SKM-1 (cell line): ENCODE data around the gene CPA4.

Source experiments
- DNase-seq: peaks from one replicate; lab custom pipeline; 2025; ENCODE audit not compliant: unreplicated experiment; lab: John Stamatoyannopoulos, UW

Gene CPA4

DNA sequence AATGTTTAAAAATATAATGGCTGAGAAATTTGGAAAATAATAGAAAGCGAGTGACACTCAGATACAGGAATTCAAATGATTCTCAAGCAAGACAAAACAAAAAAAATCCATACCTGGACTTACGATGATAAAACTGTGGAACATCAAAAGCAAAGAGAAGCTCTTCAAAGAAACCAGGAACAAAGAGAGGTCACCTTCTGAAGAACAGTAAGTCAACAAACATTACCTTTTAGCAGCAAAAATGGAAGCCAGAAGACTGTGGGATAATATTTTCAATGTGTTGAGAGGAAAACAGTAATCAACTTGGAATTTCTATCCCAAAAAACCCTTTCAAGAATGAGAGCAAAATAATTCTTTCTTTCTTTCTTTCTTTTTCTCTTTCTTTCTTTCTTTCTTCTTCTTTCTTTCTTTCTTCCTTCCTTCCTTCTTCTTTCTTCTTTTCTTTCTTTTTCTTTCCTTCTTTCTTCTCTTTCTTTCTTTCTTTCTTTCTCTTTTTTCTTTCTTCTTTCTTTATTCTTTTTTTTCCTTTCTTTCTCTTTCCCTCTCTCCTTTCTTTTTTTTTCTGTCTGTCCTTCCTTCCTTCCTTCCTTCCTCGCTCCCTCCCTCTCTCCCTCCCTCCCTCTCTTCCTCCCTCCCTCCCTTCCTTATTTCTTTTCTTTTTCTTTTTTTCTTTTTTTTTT, 49.9 kb downstream of the CPA4 start:
- no peak for DNase-seq

DNA sequence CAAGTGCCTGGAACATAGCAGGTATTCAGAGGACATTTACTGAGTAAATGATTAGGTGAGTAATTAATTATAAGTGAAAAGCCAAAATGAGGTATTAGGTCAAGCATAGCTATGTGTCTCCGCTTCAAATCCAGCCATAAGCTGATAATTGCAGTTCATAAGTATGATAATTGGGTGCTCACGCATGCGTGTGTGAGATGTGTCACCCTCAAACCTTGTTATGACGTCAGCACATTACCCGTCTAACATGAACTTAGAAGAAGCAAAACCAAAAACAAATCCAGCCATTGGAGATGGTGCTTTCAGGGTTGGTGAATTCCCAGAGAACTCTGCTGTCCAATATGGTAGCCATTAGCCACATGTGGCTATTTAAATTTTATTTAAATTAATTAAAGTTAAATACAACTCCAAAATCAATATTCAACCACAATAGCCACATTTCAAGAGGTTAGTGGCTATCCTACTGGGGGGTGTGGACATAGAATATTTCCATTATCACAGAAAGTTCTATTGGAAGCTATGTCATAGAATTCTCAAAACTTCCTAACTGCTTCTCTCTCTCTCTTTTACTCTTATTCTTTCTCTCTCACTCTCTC, 51.4 kb downstream of the CPA4 start, which contains the start of gene CPA5:
Gene CPA5 (plus strand): TSS at position 546 of the 596 bp plus-strand sequence. CDS start 1,670 bp downstream, outside the sequence.
- DNase-seq, result no peak

DNA sequence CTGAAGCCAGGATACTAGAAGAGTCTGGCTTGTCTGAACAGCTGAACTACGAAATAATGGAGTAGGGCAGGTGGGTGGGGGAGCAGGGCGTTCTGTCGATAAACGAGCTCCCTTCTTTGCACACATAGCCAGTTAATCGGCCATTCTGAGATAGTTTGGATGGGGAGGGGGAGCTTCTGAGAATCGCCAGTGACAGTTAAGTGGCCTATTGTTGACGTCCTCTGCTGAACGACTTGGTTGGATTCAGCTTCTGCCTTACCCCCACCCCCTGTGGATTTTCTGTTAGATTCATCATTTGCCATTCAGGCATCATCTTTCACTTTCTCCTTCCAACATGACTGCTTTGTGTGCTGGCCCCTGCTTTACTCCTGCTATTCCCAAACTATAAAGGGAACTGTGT, 52.2 kb downstream of the CPA4 start:
- no peak for DNase-seq

DNA sequence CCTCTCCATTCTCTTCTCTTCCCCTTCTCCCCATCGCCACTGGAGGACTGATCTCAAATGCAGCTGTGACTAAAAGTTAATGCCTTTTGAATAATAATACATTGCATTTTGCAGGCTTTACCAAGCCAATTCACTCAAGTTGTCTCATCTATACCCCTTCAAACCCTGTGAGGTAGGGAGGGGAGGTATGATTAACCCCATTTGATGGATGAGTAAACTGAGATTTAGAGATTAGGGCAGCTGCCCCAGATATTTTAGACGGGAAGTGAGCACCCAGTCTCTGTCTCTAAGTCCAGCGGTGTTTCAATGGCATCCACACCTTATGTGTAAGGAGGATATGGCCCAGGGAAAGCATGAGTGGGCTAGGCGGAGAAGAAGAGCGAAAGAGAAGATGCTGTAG, 52.8 kb downstream of the CPA4 start:
- DNase-seq, result no peak

DNA sequence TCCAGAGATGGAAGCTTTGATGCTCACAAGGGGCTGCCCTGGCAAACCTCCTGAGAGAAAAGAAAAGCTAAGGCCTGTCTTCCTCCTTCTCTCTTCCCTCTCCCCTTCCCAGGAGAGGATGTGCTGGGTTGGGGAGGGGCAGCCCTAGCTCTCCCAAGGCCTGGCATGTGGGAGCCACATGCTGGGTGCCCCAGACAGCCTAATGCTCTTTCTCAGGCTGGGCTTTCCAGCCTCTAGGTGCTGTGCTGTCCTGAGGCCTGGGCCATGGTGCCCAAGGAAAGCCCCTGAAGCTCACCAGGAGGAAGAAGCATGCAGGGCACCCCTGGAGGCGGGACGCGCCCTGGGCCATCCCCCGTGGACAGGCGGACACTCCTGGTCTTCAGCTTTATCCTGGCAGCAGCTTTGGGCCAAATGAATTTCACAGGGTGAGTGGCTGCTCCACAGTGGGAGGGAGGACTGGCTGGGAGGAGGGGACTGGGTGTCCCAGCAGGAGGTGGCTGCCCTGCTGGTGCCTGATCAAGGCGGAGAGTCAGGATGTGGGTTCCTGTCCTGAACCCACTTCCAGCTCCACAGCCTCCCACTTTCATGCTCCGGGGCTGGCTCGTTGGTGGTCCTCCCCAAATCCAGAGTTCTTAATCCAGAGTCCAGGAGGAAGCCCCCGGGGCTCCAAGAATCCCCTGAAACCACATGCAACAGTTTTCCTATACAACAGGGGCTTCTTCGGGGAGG, 53.4 kb downstream of the CPA4 start:
- DNase-seq, result no peak

DNA sequence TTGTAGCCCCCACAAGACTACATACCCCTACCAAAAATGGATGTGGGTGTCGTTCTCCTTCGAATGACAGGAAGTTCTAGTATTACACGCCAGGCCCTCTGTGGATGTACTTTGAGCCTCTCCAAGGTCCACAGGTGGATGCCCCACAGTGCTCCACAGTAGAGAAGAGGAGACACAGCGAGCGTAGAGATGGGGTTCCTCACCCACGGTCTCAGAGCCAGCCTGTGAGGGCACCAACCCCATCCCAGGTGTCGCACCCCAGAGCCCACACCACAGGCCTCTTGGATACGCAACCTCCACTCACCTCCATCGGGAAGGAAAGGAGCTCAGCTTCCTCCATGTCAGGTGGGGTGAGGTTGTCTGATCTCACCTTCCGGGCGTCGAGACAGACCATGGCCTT, 54.0 kb downstream of the CPA4 start:
- no peak for DNase-seq

DNA sequence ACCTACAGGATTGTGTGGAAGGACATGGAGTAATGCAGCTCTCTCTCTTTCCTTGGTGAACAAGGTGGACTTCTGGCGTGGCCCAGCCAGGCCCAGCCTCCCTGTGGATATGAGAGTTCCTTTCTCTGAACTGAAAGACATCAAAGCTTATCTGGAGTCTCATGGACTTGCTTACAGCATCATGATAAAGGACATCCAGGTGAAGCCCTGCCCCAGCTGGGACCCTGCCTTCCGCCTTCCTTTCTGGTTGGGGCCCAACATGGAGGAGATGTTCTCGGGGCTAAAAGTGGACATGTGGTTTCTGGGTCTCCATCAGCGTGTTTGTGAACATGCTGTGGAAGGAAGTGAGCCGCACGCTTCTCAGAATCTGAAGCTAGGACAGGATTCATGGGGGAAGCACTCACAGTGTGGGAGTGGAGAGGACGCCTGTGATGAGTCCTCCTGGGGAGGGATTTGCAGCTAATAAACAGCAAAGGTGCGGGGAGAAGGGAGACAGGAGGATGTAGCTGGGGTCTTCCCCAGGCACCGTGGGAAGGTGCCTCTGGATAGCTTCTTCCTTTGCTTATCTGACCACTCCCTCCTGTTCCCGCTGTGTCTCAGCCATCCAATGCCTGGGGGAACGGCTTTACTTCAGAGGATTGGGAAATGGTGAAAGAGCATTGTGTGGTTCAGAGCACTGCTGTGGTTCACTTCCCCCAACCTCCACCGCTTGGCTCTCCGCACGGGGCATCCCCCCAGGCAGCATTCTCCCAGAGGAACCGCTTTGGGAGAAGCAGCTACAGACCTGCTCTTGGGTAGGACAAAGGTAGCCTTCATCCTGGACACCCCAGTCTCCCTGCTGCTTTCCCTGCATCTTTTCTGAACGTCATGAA, 57.2 kb downstream of the CPA4 start:
- DNase-seq, result peak; percentile 12

DNA sequence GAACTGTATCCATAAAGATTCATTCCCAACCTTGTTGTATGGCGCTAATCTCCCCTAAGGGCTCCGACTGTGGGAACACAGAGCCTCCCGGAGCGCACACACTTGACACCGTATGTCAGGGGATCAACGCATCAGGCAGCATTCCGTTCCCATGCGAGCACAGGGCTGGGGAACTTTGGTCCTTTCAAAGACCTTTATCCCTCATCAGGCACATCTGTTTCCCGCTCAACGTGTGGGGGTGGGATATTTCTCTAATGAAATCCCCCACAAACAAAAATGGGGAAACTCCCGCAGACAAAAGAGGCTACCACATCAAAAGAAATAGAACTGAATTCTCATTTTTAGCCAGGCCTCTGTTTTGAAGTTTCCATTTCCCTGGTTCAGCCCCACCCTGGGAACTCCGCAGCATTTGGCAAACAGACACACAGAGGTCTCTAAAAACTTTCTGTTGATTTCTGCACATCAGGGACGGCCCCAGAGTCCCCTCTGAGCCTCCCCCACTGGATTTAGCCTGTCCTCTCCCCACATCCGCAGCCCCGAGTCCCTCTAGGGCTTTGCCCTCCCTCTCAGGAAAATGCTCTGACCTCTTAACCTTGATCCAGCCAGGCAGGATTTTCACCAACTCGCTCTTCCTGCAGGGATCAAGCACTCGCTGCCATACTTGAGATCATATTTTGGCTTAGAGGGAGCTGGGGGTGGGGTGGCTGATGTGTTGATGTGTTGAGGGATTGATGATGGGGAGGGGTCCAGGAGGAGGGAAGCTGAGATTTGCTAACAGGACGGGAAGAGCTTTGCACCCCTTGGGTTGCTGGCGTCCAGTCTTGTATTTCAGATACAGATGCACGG, 58.2 kb downstream of the CPA4 start:
- DNase-seq, result no peak

DNA sequence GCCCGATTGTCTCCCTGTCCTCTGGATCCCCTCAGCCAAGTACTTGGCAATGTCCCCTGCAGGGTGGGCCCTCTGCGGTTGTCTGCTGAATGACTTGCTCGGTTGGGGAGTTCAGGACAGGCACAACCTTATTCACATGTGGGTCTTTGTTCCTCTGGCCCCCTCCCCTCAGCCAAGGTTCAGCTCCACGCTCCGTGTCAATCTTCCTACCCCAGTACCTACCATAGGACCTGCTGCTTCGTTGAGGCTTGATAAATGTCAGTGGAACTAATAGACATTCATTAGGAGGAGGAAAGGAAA, 58.8 kb downstream of the CPA4 start:
- DNase-seq, result no peak

DNA sequence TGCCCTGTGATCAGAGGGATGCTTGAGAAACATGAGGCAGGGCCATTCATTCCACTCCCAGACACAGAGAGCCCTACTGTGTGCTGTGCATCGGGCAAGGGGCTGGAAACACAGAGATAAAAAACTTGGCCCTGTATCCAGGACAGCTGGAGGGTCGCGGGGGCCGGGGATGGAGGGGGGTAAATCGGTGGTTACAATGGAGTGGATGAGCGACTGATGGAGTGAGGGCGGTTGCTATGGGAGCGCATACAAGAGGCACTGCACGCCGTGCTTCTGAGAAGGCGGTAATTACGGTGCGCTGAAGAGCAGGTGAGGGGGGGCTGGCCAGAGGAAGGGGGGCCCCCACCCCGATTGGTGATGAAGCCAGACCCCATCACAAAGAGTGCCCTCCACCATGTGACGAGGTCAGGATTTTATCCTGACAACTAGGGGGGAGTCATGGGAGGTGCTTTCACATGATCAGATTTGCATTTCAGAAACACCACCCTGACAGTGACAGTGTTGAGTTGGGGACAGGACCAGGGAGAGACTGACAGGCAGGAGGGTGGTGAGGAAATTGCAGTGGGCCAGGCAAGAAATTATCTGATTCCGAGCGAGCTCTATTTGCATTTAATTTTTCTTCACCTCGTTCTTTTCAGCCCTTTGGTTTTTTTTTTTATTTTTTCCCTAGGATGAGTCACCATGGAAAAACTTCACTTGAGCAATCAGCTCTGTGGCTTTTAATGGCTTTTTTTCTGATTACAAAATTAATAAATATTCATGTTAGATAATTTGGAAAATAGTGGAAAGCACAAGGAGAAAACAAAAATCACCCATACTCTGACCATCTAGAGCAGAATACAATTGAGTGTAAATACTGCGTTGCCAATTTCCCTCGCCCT, 59.5 kb downstream of the CPA4 start:
- no peak for DNase-seq

DNA sequence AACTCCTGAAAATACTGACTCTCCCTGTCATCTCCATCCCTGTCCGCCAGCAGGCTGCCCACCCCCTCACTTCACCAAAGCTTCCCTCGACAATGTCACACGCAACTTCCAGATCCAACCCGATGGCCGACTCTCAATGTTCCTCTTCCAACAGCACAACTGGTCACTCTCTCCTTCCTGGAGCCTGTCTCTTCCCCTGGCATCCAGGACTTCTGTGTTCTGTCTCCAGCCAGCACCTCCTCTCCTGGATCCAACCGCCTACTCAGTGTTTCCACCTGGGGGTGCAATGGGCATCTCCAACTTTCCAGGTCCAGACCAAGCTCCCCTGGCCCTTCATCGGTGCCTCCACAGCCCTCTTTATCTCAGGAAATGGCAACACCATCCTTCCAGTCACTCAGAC, 60.2 kb downstream of the CPA4 start:
- DNase-seq, result no peak

DNA sequence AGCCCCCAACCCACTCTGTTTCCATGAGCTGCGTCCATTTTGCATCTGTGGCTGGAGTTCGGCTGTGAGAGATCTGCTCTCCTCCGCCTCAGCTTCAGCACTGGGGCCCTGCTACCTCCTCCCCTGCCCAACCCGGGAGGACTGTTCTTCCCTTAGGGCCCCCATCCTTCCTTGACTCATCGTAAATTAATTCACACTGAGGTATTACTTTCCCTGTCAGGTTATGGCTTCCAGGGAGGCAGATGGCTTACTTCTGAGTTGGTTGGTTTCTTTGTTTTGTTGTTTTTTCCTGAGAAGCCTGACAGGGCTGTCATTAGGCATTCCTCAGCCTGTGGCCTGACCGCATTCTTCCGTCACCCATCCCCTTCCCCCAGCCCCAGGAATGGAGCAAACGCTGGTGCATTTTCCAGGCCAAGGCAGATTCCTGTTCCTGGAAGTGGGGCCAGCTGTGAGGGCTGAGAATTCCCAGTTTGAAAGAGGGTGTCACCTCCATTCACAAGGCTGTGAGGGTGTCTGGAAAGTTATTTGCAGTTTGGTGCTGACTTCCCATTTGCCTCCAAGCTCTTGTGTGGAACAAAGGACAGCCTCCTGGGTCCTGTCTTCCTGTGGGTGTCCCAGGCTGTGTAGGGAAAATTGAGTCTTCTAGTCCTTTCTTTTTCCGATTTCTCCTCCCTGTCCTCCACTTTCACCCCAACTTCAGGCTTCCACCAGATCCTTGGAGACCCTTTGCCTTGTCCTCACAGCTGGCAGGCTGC, 63.3 kb downstream of the CPA4 start:
- no peak for DNase-seq

DNA sequence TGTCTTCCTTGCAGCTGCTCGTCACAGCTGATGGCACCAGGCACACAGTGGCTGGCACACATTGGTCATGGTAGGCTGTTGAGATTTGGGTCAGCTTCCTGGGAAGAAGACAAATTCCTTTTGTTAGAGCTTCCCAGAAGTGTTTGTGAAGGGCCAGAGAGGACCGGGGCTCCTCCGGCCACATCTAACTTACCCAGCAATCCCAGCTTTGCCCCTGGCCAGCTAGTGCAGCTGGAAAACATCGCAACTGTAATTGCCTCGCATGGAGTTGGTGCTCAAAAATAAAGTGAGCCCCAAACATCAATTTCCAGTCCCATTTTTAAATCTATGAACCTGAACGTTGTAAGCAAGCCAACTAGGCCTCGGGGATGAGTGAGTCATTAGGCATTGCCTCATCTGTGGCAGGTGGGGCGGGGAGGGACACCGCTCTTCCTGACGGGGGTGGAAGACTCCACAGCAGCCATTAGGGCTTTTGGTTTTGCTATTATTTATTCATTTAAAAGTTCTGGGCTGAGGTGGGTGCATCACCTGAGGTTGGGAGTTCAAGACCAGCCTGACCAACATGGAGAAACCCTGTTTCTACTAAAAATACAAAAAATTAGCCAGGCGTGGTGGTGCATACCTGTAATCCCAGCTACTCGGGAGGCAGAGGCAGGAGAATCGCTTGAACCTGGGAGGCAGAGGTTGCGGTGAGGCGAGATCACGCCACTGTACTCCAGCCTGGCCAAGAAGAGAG, 64.1 kb downstream of the CPA4 start:
- DNase-seq, result no peak

DNA sequence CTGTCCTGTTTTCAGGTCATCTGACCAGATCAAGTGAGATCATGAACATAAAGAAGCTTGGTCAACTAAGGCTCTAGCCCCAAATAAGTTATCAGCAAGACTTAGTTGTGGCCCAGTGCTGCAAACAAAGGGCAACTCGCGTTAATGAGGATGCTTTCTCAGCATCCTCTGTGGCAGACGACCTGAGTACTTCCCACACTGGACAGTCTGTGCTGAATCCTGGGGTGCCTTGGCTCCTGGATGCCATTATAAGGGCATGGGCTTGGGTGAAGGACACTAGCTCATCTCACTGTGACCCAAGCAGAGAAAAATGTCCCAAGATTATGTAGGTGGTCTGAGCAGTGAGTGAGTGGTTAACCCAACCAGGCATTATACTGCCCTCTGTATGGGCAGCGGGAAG, 65.5 kb downstream of the CPA4 start:
- DNase-seq, result no peak

DNA sequence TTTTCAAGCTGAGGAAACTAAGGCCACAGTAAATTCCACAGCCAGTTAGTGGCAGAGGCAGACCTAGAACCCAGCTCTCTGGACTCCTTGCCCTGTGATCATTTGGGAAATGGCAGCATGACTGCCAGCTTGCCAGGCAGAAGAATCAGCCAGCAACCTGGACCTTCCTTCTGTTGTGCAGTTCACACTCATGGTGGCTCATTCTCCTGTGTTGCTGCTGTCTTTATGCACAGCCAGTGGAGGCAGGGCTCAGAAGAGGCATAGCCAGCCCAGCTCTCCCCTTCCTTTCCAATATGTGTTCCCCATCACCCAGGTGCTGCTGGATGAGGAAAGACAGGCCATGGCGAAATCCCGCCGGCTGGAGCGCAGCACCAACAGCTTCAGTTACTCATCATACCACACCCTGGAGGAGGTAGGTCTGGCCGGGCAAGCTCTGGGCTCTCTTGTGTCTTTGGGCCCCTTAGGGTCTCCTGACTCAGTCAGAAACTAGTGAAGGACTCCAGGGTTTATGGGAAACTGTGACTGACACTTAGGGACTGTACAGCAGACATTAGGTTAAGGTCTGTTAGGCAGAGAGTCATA, 66.4 kb downstream of the CPA4 start:
- no peak for DNase-seq

DNA sequence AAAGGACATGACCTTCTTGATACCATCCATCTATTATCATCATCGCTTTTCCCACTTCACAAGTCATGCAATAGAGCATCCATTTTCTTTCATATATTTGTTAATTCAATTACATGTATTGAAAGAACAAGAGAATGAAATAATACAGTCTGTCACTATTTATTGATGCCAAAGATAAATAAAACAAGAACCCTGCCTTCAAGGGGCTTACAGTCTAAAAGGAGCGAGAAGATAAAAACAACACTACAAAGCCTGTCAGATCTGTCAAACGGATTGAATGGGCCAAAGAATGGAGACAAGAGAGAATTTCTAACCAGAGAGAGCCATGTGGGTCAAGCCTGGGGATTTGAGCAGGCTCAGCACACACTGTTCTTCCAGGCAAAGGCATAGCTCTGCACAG, 67.6 kb downstream of the CPA4 start:
- DNase-seq, result no peak

DNA sequence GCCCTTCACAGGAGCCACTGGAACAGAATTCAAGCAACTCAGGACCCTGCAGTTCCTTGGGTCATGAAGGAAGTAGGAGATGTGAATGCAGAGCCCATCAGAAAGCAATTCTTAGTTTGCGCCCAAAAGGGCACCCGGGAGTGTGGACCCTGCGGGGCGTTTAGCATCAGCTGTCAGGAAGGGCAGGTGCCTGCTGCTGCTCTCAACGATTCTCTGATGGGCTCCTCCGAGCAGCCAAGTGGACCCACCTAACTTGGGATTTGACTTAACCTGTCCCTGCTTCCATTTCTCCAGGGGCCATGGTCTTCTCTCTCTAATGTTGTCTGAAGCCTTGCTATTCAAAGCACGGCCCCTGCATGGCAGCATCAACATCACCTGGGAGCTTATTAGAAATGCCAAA, 68.7 kb downstream of the CPA4 start:
- DNase-seq, result no peak

DNA sequence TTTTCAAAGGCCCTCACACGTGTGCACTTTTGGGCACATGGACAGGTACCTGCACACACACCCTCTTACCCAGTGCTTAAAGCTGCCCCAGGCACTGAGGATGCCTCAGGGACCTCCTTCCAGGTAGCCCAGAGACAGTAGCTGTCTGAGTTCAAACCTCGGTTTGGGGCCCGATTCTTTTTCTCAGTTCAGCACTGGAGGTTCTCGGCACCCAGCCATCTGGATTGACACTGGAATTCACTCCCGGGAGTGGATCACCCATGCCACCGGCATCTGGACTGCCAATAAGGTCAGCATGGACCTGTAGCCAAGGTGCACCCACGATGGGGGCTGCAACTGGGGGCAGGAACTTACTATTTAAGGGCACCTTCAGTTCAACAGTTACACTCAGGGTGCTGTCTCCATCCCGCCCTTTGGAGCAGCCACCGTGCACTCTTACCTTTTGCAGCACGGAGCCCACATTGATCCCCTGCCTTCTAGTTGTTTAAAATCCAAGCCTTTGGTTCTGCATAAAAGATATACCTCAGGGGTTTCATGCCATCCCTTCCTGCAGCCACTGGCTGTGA, 69.4 kb downstream of the CPA4 start:
- no peak for DNase-seq
